GM21360 (cell line): ENCODE measurements around the gene SPTLC1.

Experiments used
- ATAC-seq: cut with Tn5 transposase; IDR thresholded peaks from one replicate; pipeline ENCODE4 v1.9.1; 2021; ENCODE audit warnings: mild to moderate bottlenecking, moderate library complexity; ENCODE audit not compliant: unreplicated experiment

SPTLC1 gene

GRCh38 chr9:91986248-91986647, 129.0 kb downstream of the SPTLC1 start:
- ATAC-seq = no peak

DNA sequence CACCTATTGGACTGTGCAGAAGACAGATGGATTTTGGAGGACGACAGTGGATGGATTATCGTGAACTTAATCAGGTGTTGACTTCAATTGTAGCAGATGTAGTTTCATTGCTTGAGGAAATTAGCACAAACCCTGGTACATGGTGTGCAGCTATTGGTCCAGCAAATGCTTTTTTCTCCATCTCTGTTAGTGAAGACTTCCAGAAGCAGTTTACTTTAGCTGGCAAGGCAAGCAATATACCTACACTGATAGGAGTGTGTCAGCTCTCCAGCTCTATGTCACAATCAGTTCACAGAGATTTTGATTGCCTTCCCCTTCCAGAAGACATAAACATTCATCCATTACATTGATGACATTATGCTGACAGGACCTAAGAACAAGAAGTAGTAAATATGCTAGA, 129.5 kb downstream of the SPTLC1 start:
- no peak for ATAC-seq
